Right atrium auricular region (tissue), 2 donors: ENCODE measurements around the gene USP37. TPM values are rescaled to one million over a fixed set of nuclear protein-coding genes. Genes with fewer than 3 reads are reported as not detected.

Experiments used
- DNase-seq: peaks from one replicate; pipeline ENCODE4 v3.0.0-alpha.2; 2019; ENCODE audit warnings: low spot score
- H3K27ac ChIP-seq, 2 donors: fragments of 200-600 bp; sonication (generic); 1 replicate in 1 of 2; 2 replicates in 1 of 2; pipeline ENCODE4 v1.5.1; 2016 to 2019
- H3K27me3 ChIP-seq, 2 donors: fragments of 200-600 bp; sonication (generic); one replicate each; pipeline versions ENCODE4 v1.5.1 to v1.6.0; 2017 to 2019
- H3K36me3 ChIP-seq: fragments of 200-600 bp; sonication (generic); one replicate; pipeline ENCODE4 v1.5.1; 2016
- H3K4me1 ChIP-seq, 2 donors: fragments of 200-600 bp; sonication (generic); one replicate each; pipeline versions ENCODE4 v1.5.1 to v1.6.0; 2017 to 2019
- H3K4me3 ChIP-seq, 2 donors: fragments of 200-600 bp; sonication (generic); 1 replicate in 1 of 2; 2 replicates in 1 of 2; pipeline ENCODE4 v1.5.1; 2017 to 2019; ENCODE audit warnings: mild to moderate bottlenecking in 1 of 2, moderate library complexity in 1 of 2
- H3K9me3 ChIP-seq, 2 donors: fragments of 200-600 bp; sonication (generic); one replicate each; pipeline ENCODE4 v1.5.1; 2019
- CTCF ChIP-seq, 2 donors: fragments of 200-600 bp; sonication (generic); IDR thresholded peaks; one replicate each; pipeline ENCODE4 v1.5.1; 2019; ENCODE audit warnings: antibody characterized with exemption in 2 of 2
- total RNA-seq, 2 donors: library from RNA; depleted of rRNA; stranded (reverse); fragments of >200 nt; gene quantifications; one replicate each; pipeline ENCODE4 v1.1.0, GENCODE V29; 2016

USP37 gene
- total RNA-seq, 2 donors from 2014 or later = 5.2 to 5.3 TPM

- no peaks in the 10 kb centered on the region for H3K4me1 ChIP-seq
- H3K9me3 ChIP-seq = no peaks in the 10 kb centered on the region
- no peak within 1 kb of the TSS for H3K4me3 ChIP-seq
- no peak within 1 kb of the TSS for H3K27ac ChIP-seq
- no peaks in the 10 kb centered on the region for H3K36me3 ChIP-seq
- H3K27me3 ChIP-seq = no peaks in the 10 kb centered on the region
- TF ChIP-seq CTCF (IDR thresholded peaks at IDR 0.05) = no peak
- no peak for DNase-seq
Measured at GRCh38 chr2:218418717-218419458, 149.3 kb downstream of the USP37 start, which contains the start of gene VIL1. Gene VIL1, plus strand, starts transcription at chr2:218419123. Its CDS starts 4,656 bp downstream, at chr2:218423779.

GRCh38 chr2:218418321-218418716 lies 149.8 kb downstream of the USP37 start:
- no peak overlapping the region for H3K27ac ChIP-seq
- H3K36me3 ChIP-seq = no peaks in the 10 kb centered on the region
- no peak for DNase-seq
- no peaks in the 10 kb centered on the region for H3K27me3 ChIP-seq
- no peak for TF ChIP-seq CTCF (IDR thresholded peaks at IDR 0.05)
- no peaks in the 10 kb centered on the region for H3K4me1 ChIP-seq
- H3K9me3 ChIP-seq = no peaks in the 10 kb centered on the region
- H3K4me3 ChIP-seq = no peak overlapping the region

GRCh38 chr2:218407717-218408116 lies 160.4 kb downstream of the USP37 start:
- H3K4me3 ChIP-seq = no peak overlapping the region
- H3K36me3 ChIP-seq = peaks cover 22% of the 10 kb centered on the region
- no peak for DNase-seq

DNA sequence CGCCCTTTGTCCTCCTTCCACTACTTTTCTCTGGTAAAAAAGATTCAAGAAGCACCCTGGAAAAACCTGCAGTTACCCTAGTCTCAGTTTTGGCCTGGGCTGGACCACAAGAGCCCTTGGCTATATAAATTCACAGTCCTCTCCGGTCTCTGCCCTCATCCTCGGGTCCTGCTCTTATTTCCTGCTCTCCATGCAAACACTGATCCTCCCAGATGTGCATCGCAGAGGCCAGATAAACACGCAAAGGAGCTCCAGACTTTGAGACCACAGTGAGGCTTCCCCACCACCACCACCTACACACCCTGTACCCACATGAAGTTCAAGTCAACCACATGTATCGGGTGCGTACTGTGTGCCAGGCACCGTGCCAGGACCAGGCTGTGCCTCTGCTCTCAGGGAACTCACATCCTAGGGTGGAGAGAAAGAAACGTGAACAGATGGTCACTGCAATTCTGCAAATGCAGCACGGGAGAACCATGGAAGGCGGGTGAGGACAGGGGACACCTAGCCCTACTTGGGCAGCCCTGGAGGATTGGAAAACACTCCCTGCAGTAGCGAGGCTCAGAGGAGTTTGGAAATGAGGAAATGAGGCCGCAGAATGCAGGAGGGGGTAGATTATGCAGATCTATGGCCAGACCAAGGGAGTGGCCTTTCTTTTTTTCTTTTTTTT lies 161.1 kb downstream of the USP37 start:
- Histone ChIP-seq H3K27ac (peak overlapping the region; percentile 88 to 90), H3K4me3 (peak overlapping the region; percentile 37 to 55), H3K27me3 (no peaks in the 10 kb centered on the region), H3K9me3 (no peaks in the 10 kb centered on the region), H3K4me1 (peaks cover 0 to 46% of the 10 kb centered on the region in 2 donors), H3K36me3 (peaks cover 28% of the 10 kb centered on the region)
- TF ChIP-seq CTCF (IDR thresholded peaks at IDR 0.05) = no peak
- DNase-seq = peak; percentile 84

More at GRCh38 chr2:218407717-218408116, 160.4 kb downstream of the USP37 start:
- Histone ChIP-seq H3K27me3 (no peaks in the 10 kb centered on the region), H3K9me3 (no peaks in the 10 kb centered on the region), H3K27ac (no peak overlapping the region), H3K4me1 (peaks cover 0 to 40% of the 10 kb centered on the region in 2 donors)
- no peak for TF ChIP-seq CTCF (IDR thresholded peaks at IDR 0.05)

DNA sequence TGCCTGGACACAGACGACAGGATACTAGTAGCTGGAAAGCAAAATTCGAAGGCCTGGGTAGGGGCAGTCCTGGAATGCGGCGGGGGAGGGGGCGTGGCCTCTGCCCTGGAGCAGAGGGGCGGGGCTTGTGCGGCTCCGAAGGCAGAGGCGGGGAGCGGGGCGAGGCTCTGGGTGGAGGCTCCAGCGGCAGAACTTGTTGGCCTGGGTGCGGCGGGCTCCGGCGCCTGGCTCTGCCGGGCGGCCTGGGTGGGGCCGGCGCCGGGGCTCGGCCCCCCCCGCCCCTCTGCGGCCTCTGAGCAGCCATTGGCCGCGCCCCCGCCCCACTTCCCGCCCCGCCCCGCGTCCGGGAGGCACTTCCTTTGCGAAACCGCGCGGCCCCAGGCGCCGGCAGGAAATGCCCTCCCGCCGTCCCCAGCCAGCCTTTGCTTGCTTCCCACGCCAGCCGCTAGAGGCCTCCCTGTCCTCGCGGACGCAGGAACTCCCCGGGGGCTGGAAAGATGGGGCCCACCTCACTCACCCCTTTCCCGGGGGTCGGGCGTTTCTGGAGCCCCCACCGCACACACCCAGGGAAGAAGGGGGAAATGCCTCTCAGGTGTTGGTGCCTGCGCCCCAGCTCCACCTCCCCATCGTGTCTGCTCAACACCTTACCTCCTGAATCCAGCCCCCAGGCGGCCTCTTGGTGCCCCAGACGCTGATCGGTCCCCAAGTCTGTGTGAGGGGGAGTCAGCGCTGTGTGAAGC lies 161.8 kb downstream of the USP37 start:
- Histone ChIP-seq H3K9me3 (no peaks in the 10 kb centered on the region), H3K4me3 (peak overlapping the region; percentile 37 to 55), H3K27ac (peak overlapping the region; percentile 88 to 90), H3K4me1 (peaks cover 0 to 53% of the 10 kb centered on the region in 2 donors), H3K36me3 (peaks cover 35% of the 10 kb centered on the region), H3K27me3 (no peaks in the 10 kb centered on the region)
- TF ChIP-seq CTCF (IDR thresholded peaks at IDR 0.05) = peak; percentile 75 to 87
- DNase-seq = peak; percentile 95
